Measurements from ENCODE around the gene ABCC8.

The ABCC8 gene

GRCh38 chr11:17476317-17477083 is at the start of gene ABCC8:
Gene ABCC8 (minus strand): TSS chr11:17476845. CDS start chr11:17476776, 69 bp downstream.
- no peak for DNase-seq

- DNase-seq, result no peak
Observed at GRCh38 chr11:17526326-17526725, 49.7 kb upstream of the ABCC8 start.

- DNase-seq, result no peak
Observed at GRCh38 chr11:17525570-17525969, 48.9 kb upstream of the ABCC8 start.

GRCh38 chr11:17524221-17524620 is 47.6 kb upstream of the ABCC8 start:
- DNase-seq, result no peak

GRCh38 chr11:17522655-17523054 is 46.0 kb upstream of the ABCC8 start:
- no peak for DNase-seq

- DNase-seq, result no peak
Observed at GRCh38 chr11:17521106-17521900, 44.7 kb upstream of the ABCC8 start.

- DNase-seq, result no peak
Observed at GRCh38 chr11:17519061-17519885, 42.6 kb upstream of the ABCC8 start.

GRCh38 chr11:17518366-17518765 is 41.7 kb upstream of the ABCC8 start:
- no peak for DNase-seq

GRCh38 chr11:17517186-17517585 is 40.5 kb upstream of the ABCC8 start:
- no peak for DNase-seq

- DNase-seq, result no peak
Observed at GRCh38 chr11:17516551-17517150, 40.0 kb upstream of the ABCC8 start.

- no peak for DNase-seq
Observed at GRCh38 chr11:17515443-17516176, 39.0 kb upstream of the ABCC8 start.

GRCh38 chr11:17514476-17514875 is 37.8 kb upstream of the ABCC8 start:
- no peak for DNase-seq

- no peak for DNase-seq
Observed at GRCh38 chr11:17513853-17514252, 37.2 kb upstream of the ABCC8 start.

- DNase-seq, result no peak
Observed at GRCh38 chr11:17512101-17512500, 35.5 kb upstream of the ABCC8 start.

GRCh38 chr11:17511571-17511970 is 34.9 kb upstream of the ABCC8 start:
- no peak for DNase-seq

GRCh38 chr11:17510507-17511206 is 34.0 kb upstream of the ABCC8 start:
- no peak for DNase-seq

GRCh38 chr11:17508791-17509190 is 32.1 kb upstream of the ABCC8 start:
- DNase-seq, result no peak

GRCh38 chr11:17508306-17508705 is 31.7 kb upstream of the ABCC8 start:
- DNase-seq, result no peak

GRCh38 chr11:17507773-17508172 is 31.1 kb upstream of the ABCC8 start:
- no peak for DNase-seq

- DNase-seq, result no peak
Observed at GRCh38 chr11:17506942-17507341, 30.3 kb upstream of the ABCC8 start.

- no peak for DNase-seq
Observed at GRCh38 chr11:17506314-17506713, 29.7 kb upstream of the ABCC8 start.

- DNase-seq, result no peak
Observed at GRCh38 chr11:17505146-17505545, 28.5 kb upstream of the ABCC8 start.
